Lung (tissue), 16 donors: Measurements from ENCODE around the gene FERD3L. TPM values are rescaled to one million over a fixed set of nuclear protein-coding genes. Genes with fewer than 3 reads are reported as not detected.
"Not testable (repeated sequence)": the region's sequence is repeated elsewhere in the genome, so short reads cannot be mapped to it uniquely, and the experiment has no call there.

Experiments
- ATAC-seq: fragments of 200-7000 bp; cut with Tn5 transposase; one replicate; pipeline ENCODE4 v1.9.1; 2020; ENCODE audit warnings: moderate number of reproducible peaks; ENCODE audit not compliant: insufficient read depth, low FRiP score
- DNase-seq, 3 donors: peaks; one replicate each; pipeline ENCODE4 v3.0.0-alpha.2; 2013 to 2017
- H3K27ac ChIP-seq, 2 donors: one replicate each; pipeline ENCODE4 v1.5.1; 2013; ENCODE audit warnings: mild to moderate bottlenecking in 2 of 2, moderate library complexity in 2 of 2, control low read depth in 1 of 2, inconsistent platforms in 1 of 2, low read depth in 1 of 2, low read length in 1 of 2
- H3K27me3 ChIP-seq, 3 donors: one replicate each; pipeline ENCODE4 v1.5.1; 2013; ENCODE audit warnings: low read length in 2 of 3; ENCODE audit not compliant: control insufficient read depth in 3 of 3, insufficient read depth in 3 of 3
- H3K36me3 ChIP-seq, 4 donors: one replicate each; pipeline ENCODE4 v1.5.1; 2013; ENCODE audit warnings: low read length in 4 of 4, mild to moderate bottlenecking in 1 of 4, moderate library complexity in 1 of 4; ENCODE audit not compliant: control insufficient read depth in 4 of 4, insufficient read depth in 4 of 4
- H3K4me1 ChIP-seq, 5 donors: one replicate each; pipeline ENCODE4 v1.5.1; 2013; ENCODE audit warnings: low read length in 5 of 5, mild to moderate bottlenecking in 2 of 5, moderate library complexity in 1 of 5; ENCODE audit not compliant: control insufficient read depth in 5 of 5, insufficient read depth in 5 of 5
- H3K4me3 ChIP-seq: one replicate; pipeline ENCODE4 v1.5.1; 2013; ENCODE audit warnings: mild to moderate bottlenecking, control low read depth, moderate library complexity
- H3K9ac ChIP-seq, 2 donors: one replicate each; pipeline ENCODE4 v1.5.1; 2013; ENCODE audit warnings: low read length in 2 of 2, control low read depth in 1 of 2; ENCODE audit not compliant: insufficient read depth in 1 of 2
- H3K9me3 ChIP-seq, 4 donors: one replicate each; pipeline ENCODE4 v1.5.1; 2013; ENCODE audit warnings: low read length in 3 of 4, mild to moderate bottlenecking in 1 of 4, moderate library complexity in 1 of 4; ENCODE audit not compliant: control insufficient read depth in 4 of 4, insufficient read depth in 3 of 4
- WGBS, 2 donors: extraction: QIAGEN DNeasy Blood & Tissue Kit; methylation state at CpG; one replicate each; pipeline ENCODE4 v1.1.7; 2013; 5-methylcytosine and 5-hydroxymethylcytosine counted together
- long read RNA-seq, 5 donors: transcript quantifications; one replicate each; lab custom pipeline, GENCODE V29; 2026
- polyA plus RNA-seq, 2 donors: library from polyadenylated mRNA; stranded (reverse); fragments of 200-250 nt; gene quantifications; one replicate each; pipeline ENCODE4 v1.2.1, GENCODE V29; 2013
- total RNA-seq, 2 donors: library from RNA; depleted of rRNA in 1 of 2; stranded (reverse); fragments of >200 nt in 1 of 2; gene quantifications; one replicate each; pipeline ENCODE4 v1.2.1, GENCODE V29; 2014 to 2021
- TF ChIP-seq, protein P1 (sequence below): IDR thresholded peaks from 2 replicates; pipeline ENCODE4 v1.5.1; 2012; ENCODE audit warnings: mild to moderate bottlenecking; ENCODE audit errors: control extremely low read depth, extremely low read depth
- donor health status: control.
- donor health status: control.
- donor health status: Bipolar disorder and iron deficiency.
- donor health status: healthy.
- donor health status: DM: yes; HTN: yes; CAD: no.

FERD3L gene, protein sequence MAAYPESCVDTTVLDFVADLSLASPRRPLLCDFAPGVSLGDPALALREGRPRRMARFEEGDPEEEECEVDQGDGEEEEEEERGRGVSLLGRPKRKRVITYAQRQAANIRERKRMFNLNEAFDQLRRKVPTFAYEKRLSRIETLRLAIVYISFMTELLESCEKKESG
- total RNA-seq (not detected), polyA plus RNA-seq (not detected)
- long read RNA-seq, donor 1 = 0 reads
- long read RNA-seq, donor 2 = 0 reads
- long read RNA-seq, donor 3 = 0 reads
- long read RNA-seq, donor 4 = 0 reads
- long read RNA-seq, donor 5 = 0 reads

DNA sequence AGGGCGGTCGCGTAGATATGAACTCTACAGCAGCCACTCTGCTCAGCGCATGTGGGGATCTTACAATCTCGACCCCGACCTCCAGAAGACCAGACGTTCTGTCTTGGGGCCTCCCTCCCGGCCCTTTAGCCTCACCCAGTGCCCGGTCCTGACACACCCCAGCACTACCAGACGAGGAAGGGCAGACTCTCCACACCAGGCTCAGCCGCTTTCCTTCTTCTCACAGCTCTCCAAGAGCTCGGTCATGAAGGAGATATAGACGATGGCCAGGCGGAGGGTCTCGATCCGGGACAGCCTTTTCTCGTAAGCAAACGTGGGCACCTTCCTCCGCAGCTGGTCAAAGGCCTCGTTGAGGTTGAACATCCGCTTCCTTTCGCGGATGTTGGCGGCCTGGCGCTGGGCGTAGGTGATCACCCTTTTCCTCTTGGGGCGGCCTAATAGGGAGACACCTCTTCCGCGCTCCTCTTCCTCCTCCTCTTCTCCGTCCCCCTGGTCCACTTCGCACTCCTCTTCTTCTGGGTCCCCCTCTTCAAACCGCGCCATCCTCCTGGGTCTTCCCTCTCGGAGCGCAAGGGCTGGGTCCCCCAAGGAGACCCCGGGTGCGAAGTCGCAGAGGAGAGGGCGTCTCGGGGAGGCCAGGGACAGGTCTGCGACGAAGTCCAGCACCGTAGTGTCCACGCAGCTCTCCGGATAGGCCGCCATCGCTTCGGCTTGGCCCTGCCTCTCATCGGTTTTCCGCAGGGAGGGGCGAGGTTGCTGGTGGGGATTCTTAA, at the start of gene FERD3L:
Gene FERD3L (minus strand): TSS at position 761 of the 773 bp plus-strand sequence. CDS start 59 bp downstream, at position 702.
- peaks cover 9 to 74% (median 45%) of the 10 kb centered on the region in 3 donors for H3K27me3 ChIP-seq
- H3K9me3 ChIP-seq = peaks cover 0 to 16% (median 0%) of the 10 kb centered on the region in 4 donors
- H3K36me3 ChIP-seq = no peaks in the 10 kb centered on the region
- WGBS, 2 donors = 4 to 5% methylated on average over 51 of the region's 51 CpGs
- DNase-seq (no peak), ATAC-seq (no peak)
- no peak within 1 kb of the TSS for H3K9ac ChIP-seq
- no peak within 1 kb of the TSS for H3K27ac ChIP-seq
- no peak within 1 kb of the TSS for H3K4me3 ChIP-seq
- TF ChIP-seq, protein P1, sequence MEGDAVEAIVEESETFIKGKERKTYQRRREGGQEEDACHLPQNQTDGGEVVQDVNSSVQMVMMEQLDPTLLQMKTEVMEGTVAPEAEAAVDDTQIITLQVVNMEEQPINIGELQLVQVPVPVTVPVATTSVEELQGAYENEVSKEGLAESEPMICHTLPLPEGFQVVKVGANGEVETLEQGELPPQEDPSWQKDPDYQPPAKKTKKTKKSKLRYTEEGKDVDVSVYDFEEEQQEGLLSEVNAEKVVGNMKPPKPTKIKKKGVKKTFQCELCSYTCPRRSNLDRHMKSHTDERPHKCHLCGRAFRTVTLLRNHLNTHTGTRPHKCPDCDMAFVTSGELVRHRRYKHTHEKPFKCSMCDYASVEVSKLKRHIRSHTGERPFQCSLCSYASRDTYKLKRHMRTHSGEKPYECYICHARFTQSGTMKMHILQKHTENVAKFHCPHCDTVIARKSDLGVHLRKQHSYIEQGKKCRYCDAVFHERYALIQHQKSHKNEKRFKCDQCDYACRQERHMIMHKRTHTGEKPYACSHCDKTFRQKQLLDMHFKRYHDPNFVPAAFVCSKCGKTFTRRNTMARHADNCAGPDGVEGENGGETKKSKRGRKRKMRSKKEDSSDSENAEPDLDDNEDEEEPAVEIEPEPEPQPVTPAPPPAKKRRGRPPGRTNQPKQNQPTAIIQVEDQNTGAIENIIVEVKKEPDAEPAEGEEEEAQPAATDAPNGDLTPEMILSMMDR = no peak
- peaks cover 0 to 7% (median 0%) of the 10 kb centered on the region in 5 donors for H3K4me1 ChIP-seq

DNA sequence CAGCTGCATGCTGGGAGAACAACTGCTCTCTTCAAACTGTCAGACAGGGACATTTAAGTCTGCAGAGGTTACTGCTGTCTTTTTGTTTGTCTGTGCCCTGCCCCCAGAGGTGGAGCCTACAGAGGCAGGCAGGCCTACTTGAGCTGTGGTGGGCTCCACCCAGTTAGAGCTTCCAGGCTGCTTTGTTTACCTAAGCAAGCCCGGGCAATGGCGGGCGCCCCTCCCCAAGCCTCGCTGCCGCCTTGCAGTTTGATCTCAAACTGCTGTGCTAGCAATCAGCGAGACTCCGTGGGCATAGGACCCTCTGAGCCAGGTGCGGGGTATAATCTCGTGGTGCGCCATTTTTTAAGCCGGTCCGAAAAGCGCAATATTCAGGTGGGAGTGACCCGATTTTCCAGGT, 49.2 kb upstream of the FERD3L start:
- not testable (repeated sequence) for H3K9me3 ChIP-seq, H3K4me1 ChIP-seq, DNase-seq, ATAC-seq, H3K36me3 ChIP-seq, H3K27ac ChIP-seq, H3K9ac ChIP-seq, H3K27me3 ChIP-seq, H3K4me3 ChIP-seq
- 27 to 36% methylated on average over 11 to 14 of the region's 14 CpGs for WGBS, 2 donors

DNA sequence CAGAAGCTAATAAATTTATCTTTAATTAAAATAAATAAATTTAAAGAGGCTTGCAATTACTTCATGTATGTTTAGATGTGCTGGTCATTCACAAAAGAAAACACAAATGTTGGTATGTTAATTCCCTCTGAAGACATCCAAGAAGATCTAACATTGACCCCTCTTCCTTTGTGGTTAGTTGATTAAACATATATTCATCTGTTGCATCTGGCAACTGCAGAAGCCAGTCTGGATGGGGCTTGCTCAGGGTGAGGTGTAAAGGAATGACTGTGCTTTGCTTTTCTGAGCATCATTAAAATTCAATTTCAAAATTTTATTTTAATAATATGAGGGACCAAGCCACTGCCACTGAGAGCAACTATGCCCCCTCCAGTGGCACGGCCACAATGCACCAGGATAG, 36.4 kb upstream of the FERD3L start:
- ATAC-seq (no peak), DNase-seq (no peak)
- no peaks in the 10 kb centered on the region for H3K27me3 ChIP-seq
- H3K36me3 ChIP-seq = no peaks in the 10 kb centered on the region
- TF ChIP-seq, protein P1 = no peak
- no peak overlapping the region for H3K4me3 ChIP-seq
- H3K9me3 ChIP-seq = peaks cover 0 to 10% (median 4%) of the 10 kb centered on the region in 4 donors
- peaks cover 0 to 3% (median 0%) of the 10 kb centered on the region in 5 donors for H3K4me1 ChIP-seq
- H3K27ac ChIP-seq = no peak overlapping the region
- no peak overlapping the region for H3K9ac ChIP-seq
- 74 to 88% methylated on average over 1 of the region's 1 CpG for WGBS, 2 donors

DNA sequence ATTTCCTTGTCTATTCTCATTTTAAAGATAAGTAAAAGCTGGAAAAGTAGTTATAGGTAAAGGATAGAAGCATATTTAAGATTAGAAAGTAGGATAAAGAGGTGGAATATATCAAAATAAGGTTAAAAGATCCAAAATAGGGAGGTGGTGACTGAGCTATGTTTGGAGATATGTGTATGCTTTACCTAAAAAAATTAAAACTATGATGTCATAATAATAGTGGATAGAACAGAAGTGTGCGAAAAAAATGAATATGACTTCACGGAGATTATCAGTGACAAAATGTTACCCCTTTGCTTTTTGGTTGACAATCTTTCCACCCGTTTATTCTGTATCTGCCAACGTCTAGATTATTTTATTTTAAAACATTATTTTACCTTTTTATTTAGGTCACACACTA, 33.4 kb upstream of the FERD3L start:
- no peak overlapping the region for H3K4me3 ChIP-seq
- DNase-seq (no peak), ATAC-seq (no peak)
- H3K27ac ChIP-seq = no peak overlapping the region
- H3K27me3 ChIP-seq = no peaks in the 10 kb centered on the region
- TF ChIP-seq, protein P1 = no peak
- no peaks in the 10 kb centered on the region for H3K36me3 ChIP-seq
- no peak overlapping the region for H3K9ac ChIP-seq
- H3K9me3 ChIP-seq = peaks cover 0 to 6% (median 2%) of the 10 kb centered on the region in 4 donors
- H3K4me1 ChIP-seq = peaks cover 0 to 3% (median 0%) of the 10 kb centered on the region in 5 donors
- 80 to 91% methylated on average over 4 of the region's 4 CpGs for WGBS, 2 donors
